Measurements from ENCODE around the gene NAB1.
"Not testable (repeated sequence)": the region's sequence is repeated elsewhere in the genome, so short reads cannot be mapped to it uniquely, and the experiment has no call there.

NAB1 gene

GRCh38 chr2:190649035-190649797, at the start of gene NAB1:
TSS of gene NAB1 (plus strand) at chr2:190649083. CDS start at chr2:190659177, 10,094 bp downstream.
- peak; percentile 63 to 74 for DNase-seq (ENCODE audit: low read depth in 2 of 2)

DNA sequence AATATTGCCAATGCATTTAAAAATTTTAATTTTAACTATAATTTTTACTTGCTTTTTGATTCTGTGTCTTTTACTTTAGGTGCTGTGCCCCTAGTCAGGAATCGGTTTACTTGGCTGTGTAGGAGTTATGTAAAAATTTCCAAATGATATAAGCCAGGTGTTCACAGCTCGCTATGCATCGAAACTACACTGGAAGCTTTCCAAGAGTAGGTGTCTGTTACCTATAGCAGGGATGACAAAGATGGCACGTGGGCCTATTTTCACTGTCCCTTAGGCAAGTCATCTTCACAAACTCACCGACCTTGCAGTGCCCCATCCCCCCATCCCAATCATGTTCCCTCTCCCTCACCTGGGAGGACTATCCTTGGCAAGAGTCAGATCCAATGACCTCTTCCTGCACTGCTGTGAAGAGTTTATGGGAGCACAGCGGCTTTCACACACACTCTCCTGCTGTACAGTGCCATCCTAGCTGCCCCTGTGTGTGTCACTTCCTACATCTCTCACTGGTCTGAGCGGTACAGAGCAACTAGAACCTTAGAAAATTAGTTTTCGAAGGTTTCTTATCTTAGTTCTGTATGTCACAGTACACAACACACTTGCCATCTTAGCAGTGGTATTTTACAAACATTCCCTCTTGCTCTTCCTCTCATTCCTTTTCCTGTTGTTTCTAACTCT, 49.2 kb upstream of the NAB1 start:
- no peak for DNase-seq (ENCODE audit: low read depth in 2 of 2)

GRCh38 chr2:190600293-190601103, 48.4 kb upstream of the NAB1 start:
- no peak for DNase-seq (ENCODE audit: low read depth in 2 of 2)

- DNase-seq (ENCODE audit: low read depth in 2 of 2), result no peak
Measured at GRCh38 chr2:190603374-190603773, 45.5 kb upstream of the NAB1 start.

GRCh38 chr2:190607014-190607597, 41.8 kb upstream of the NAB1 start:
- DNase-seq (ENCODE audit: low read depth in 2 of 2), result no peak

- no peak for DNase-seq (ENCODE audit: low read depth in 2 of 2)
Measured at GRCh38 chr2:190607657-190608357, 41.1 kb upstream of the NAB1 start.

DNA sequence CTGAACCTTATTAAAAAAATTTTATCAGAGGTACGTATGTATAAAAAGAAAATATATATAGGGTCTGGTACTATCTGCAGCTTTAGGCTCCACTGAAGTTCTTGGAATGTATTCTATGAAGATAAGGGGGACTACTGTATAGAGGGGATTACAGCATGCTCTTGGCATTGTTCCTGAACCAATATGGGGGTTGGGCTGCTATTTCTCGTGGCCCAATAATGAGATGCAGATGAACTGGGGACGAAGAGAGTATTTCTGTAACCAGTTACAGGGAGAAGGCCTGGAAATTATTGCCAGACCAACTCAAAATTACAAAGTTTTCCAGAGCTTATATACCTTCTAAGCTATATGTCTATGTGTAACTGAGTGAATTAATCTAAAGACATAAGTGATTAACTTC, 40.0 kb upstream of the NAB1 start:
- not testable (repeated sequence) for DNase-seq (ENCODE audit: low read depth in 2 of 2)

GRCh38 chr2:190609397-190609796, 39.5 kb upstream of the NAB1 start:
- DNase-seq (ENCODE audit: low read depth in 2 of 2), result not testable (repeated sequence)

GRCh38 chr2:190610528-190610927, 38.4 kb upstream of the NAB1 start:
- DNase-seq (ENCODE audit: low read depth in 2 of 2), result not testable (repeated sequence)

DNA sequence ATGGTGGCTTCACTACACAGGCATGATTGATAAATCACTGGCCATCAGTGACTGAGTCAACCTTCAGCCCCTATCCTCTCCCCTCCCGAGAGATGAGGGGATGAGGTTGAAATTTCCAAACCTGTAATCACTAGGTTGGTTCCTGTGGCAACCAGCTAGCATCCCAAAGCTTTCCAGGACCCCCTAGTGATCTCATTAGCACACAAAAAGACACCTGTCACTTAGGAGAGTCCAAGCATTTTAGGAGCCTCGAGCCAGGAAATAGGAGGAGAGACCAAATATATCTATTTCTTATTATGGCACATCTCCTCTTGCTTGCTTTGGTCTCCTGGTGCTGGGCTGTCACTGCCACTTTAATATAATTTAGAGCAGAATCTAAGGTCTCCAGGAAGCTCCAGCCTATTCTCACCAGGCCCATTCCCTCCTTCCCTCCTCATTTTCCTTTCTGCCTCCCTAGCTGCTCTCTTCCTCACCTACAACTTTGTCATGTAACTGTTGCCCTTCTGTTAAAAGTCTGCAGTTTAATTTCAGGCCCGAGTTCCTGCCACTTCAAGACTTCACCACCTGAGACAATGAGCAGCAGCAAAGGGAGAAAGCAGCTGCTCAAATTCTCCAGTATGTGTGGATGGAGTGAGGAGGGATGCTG, 33.2 kb upstream of the NAB1 start:
- no peak for DNase-seq (ENCODE audit: low read depth in 2 of 2)

- no peak for DNase-seq (ENCODE audit: low read depth in 2 of 2)
Measured at GRCh38 chr2:190618030-190618429, 30.9 kb upstream of the NAB1 start.

DNA sequence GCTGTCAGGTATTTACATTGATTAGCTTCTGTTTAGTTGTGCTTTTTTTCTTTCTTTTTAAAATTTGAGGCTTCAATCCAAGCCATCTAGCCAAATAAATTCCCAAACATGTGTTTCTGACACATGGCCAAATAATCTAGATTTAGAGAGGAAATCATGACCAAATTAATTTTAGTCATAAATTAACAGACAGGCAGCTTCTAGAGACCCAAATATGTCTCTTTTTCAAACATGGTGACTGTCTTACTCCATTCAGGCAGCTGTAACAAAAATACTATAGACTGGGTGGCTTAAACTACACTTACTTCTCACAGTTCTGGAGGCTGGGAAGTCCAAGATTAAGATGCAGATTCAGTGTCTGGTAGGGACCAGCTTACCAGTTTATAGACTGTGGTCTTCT, 23.2 kb upstream of the NAB1 start:
- DNase-seq (ENCODE audit: low read depth in 2 of 2), result no peak

- DNase-seq (ENCODE audit: low read depth in 2 of 2), result no peak
Measured at GRCh38 chr2:190626641-190627210, 22.2 kb upstream of the NAB1 start.

DNA sequence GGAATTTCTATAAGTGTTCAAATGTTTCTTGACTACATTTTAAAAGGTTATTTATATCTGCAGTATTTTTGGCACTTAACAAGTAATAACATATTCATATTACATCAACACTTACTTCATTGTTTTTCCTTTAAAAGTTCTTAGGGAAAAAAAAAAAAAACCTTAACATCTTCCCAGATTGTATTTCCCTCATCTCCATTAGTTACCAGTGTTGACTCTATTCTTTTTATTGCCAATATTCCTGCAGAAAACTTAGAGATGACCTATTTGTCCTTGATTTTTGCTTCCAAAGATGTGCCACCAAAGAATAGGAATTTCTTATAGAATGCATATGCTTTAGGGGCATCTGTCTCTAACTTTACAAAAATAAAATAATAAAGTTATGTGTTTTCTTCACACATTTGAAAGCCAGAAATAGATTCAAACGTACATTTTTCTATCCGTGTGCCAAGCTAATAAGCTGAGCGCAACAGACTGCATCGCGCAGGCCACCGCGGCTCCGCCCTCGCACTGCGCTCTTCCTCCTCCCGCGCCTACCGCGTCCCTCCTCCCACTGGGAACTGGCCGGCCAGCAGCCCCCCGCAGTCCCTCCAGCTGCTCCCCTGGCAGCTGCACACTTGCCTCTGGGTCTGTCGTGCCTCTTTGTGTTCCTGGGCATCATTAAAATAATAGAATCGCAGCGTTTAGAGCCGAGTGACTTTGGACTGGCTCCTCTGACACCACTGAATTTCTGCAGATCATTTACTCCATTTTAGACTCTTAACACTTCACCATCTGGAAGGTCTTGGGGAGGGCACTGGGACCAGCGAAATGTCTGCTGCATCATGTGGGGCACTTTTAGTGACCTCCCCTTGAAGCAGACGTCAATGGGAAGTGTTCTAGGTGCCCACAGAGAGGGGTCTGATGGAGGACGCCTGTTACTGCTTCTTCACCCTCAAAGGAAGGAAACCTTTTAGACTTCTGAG, 21.2 kb upstream of the NAB1 start:
- no peak for DNase-seq (ENCODE audit: low read depth in 2 of 2)

GRCh38 chr2:190628591-190629319, 20.1 kb upstream of the NAB1 start:
- DNase-seq (ENCODE audit: low read depth in 2 of 2), result no peak

GRCh38 chr2:190634381-190634780, 14.5 kb upstream of the NAB1 start:
- DNase-seq (ENCODE audit: low read depth in 2 of 2), result no peak

- no peak for DNase-seq (ENCODE audit: low read depth in 2 of 2)
Measured at GRCh38 chr2:190635781-190636180, 13.1 kb upstream of the NAB1 start.

DNA sequence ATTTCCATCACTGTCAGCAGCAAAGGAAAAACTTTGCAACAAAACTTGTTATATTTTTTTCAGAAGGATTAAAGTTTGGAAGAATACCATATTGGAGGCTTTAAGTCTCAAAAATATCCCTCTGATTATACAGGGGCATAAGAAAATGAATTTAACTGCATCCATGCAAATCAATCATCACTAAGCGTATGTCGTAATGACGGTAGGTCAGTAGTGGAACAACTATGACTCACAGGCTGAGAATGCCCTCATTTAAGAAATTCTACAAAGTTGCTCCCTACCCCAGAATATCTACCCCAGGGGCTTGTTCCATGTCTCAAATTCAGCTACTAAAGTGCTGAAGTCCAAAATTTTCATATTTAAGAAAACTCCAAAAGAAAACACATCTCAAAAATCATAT, 12.5 kb upstream of the NAB1 start:
- no peak for DNase-seq (ENCODE audit: low read depth in 2 of 2)

DNA sequence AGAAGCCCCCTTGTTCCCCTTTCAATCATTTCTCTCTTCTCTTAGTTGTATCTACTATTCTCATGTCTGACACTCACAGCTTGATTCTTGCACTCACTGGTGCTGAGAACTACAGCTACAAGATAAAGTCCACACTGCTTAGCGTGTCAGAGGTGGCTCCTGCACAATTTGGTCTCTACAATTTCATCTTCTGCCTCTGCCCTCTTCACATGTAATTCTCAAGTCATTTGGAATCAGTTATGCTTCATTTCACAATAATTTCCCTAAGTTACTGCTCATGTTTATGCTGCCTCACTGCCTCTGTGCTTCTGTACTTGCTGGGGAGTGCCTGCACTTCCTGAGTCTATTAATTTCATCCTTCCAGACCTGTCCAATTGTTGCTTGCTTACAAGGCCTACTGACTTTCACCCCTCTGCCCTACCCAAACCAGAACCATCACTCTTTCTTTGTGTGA, 11.6 kb upstream of the NAB1 start:
- DNase-seq (ENCODE audit: low read depth in 2 of 2), result no peak

Data from stimulated activated CD8-positive, alpha-beta memory T cell treated with anti-CD3 and anti-CD28 coated beads, Interleukin-15, amount 100 ng/mL, for 4 hours (primary cell).